ENCODE data around the gene EXOC6B. TPM values are rescaled to one million over a fixed set of nuclear protein-coding genes. Genes with fewer than 3 reads are reported as not detected.

Gene EXOC6B
- total and polyA plus RNA-seq, 2 of the 8 experiments (the other 6 are each of a cell fraction or from before 2014, with no cell fraction given): 13.5 to 33.0 TPM

DNA sequence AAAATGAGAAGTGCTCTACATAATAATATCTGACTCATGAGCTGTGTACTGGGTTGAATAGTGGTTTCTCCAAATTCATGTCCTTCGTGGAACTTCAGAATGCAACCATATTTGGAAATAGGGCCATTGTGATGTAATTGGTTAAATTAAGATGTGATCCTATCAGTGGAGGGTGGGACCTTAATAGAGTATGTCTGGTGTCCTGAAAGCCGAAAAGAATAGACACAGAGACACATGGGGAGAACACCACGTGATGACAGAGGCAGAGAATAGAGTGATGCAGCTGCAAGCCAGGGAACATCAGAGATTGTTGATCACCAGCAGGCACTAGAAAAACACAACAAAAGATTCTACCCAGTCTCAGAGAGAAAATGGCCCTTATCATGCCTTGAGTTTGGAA lies 310.1 kb downstream of the EXOC6B start (continued):
- TF ChIP-seq, protein P1, sequence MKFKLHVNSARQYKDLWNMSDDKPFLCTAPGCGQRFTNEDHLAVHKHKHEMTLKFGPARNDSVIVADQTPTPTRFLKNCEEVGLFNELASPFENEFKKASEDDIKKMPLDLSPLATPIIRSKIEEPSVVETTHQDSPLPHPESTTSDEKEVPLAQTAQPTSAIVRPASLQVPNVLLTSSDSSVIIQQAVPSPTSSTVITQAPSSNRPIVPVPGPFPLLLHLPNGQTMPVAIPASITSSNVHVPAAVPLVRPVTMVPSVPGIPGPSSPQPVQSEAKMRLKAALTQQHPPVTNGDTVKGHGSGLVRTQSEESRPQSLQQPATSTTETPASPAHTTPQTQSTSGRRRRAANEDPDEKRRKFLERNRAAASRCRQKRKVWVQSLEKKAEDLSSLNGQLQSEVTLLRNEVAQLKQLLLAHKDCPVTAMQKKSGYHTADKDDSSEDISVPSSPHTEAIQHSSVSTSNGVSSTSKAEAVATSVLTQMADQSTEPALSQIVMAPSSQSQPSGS (IDR thresholded peaks at IDR 0.05; ENCODE audit: low read length): no peak
- no peak for TF ChIP-seq BACH1 (IDR thresholded peaks at IDR 0.05; ENCODE audit: low read length)
